Activated T-helper 1 cell treated with anti-CD3 and anti-CD28 coated beads, Interleukin-12 subunit alpha, Interleukin-12 subunit beta, Interleukin-2, Interleukin-4 antibody, amounts not matched to agents 30 ng/mL and 10 ng/mL and 1 ng/mL, durations not matched to agents 14 hours and 24 hours and 36 hours (primary cell): ENCODE data around the gene PDE4DIP. TPM values are rescaled to one million over a fixed set of nuclear protein-coding genes. Genes with fewer than 3 reads are reported as not detected.
"Not testable (repeated sequence)": the region's sequence is repeated elsewhere in the genome, so short reads cannot be mapped to it uniquely, and the experiment has no call there.

ENCODE experiments used
- DNase-seq: peaks from one replicate; pipeline ENCODE4 v3.0.0; 2021; ENCODE audit warnings: low spot score
- H3K27ac Mint-ChIP-seq: one replicate; pipeline ENCODE4 v1.8.0; 2021; ENCODE audit warnings: mild to moderate bottlenecking, mixed read lengths
- H3K27me3 Mint-ChIP-seq: one replicate; pipeline ENCODE4 v1.8.0; 2022; ENCODE audit warnings: mild to moderate bottlenecking, moderate library complexity, mixed read lengths; ENCODE audit not compliant: insufficient read depth
- H3K36me3 Mint-ChIP-seq: one replicate; pipeline ENCODE4 v1.8.0; 2021; ENCODE audit warnings: low read depth, mixed read lengths
- H3K4me1 Mint-ChIP-seq: one replicate; pipeline ENCODE4 v1.8.0; 2021; ENCODE audit warnings: low read depth, mixed read lengths
- H3K4me3 Mint-ChIP-seq: one replicate; pipeline ENCODE4 v1.8.0; 2021; ENCODE audit warnings: mild to moderate bottlenecking, moderate library complexity, mixed read lengths
- H3K9me3 Mint-ChIP-seq: one replicate; pipeline ENCODE4 v1.8.0; 2021; ENCODE audit warnings: mixed read lengths
- intact Hi-C: fragments of 100-400 bp; cut with micrococcal nuclease; formaldehyde crosslinking; loops from one replicate; pipeline ENCODE4 v1.15.1; 2024
- total RNA-seq: library from RNA; stranded (reverse); gene quantifications from 2 replicates; pipeline ENCODE4 v1.2.3, GENCODE V29; 2022

PDE4DIP gene
- total RNA-seq, 1 donor from 2014 or later: 24.2 TPM

DNA sequence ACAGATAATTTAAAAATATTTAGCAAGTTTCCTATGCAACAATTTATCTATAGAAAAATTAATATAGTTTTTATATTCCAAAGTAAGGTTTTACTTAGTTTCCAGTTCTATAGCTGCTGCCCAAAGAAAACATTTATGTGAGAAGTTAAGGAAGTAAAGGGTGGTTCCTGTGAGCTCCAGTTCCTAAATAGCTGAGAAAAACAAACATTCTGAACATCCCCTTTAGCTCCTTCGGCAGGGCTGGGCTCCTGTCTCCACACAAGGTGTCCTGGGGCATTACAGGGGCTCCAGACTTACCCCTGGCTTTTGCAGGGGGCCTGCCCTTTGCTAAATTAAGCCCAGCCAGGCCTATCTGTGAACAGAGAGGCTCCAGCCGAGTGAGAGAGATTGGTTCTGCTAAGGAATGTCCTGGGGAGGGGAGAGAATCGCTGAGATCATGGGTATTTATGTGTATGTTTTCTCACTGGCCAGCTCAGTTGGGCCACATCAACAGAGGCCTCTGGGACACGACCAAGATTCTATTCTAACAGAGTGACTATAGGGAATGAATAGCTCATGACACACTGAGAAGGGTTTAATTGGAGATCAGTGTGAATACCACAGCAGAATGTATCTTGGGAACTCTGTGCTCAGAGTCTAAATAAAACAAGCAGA lies 72.6 kb downstream of the PDE4DIP start:
- H3K27me3 Mint-ChIP-seq, H3K27ac Mint-ChIP-seq, DNase-seq, H3K4me3 Mint-ChIP-seq, H3K9me3 Mint-ChIP-seq, H3K36me3 Mint-ChIP-seq, intact Hi-C loops, H3K4me1 Mint-ChIP-seq: not testable (repeated sequence)

DNA sequence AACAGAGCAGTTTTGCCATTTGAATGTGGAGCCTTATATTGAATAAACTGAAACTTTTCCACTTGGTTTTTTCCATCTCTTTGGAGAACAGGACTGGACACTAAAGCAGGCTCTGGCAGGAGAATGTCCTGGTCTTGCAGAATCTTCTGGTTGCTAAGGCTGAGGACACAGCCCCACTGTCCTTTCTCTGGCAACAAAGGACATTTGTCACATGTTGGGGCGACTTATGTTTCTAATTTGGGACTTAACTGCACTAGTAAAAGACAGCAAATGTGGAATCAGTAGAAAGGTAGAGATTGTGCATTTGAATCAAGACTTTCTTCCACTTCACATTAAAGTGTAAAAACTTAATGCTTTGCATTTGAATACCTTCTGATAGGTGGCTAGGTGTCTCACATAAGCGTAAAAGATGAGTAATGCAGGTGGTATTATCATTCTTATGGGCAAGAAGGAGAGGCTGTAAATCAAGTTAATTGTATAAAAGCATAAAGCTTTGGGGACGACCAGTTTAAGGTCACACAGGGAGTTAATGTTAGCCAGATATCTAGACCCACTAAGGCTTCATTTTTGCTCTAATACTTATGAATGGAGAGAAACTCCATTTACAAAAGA lies 74.7 kb downstream of the PDE4DIP start:
- H3K36me3 Mint-ChIP-seq, H3K27ac Mint-ChIP-seq, H3K4me3 Mint-ChIP-seq, intact Hi-C loops, DNase-seq, H3K4me1 Mint-ChIP-seq, H3K27me3 Mint-ChIP-seq, H3K9me3 Mint-ChIP-seq: not testable (repeated sequence)

DNA sequence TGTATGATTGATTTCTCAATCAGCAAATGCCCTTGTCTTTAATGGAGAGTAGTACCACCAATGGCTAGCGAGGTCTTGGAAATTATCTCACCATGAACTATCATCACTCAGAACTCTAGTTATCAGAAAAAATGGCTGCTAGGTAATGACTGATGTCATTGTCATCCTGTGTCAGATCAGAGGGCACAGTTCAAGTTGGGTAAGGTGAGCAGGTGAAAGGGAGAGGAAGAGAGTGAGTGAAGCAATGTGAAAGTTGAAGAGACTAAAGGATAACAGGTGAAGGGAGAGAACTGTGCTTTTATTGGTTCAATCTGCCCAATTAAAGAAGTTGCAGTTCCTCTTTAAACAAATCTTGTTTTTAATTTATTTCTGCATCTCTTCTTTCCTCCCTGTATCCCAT lies 76.8 kb downstream of the PDE4DIP start:
- DNase-seq, H3K9me3 Mint-ChIP-seq, H3K27ac Mint-ChIP-seq, intact Hi-C loops, H3K4me1 Mint-ChIP-seq, H3K27me3 Mint-ChIP-seq, H3K36me3 Mint-ChIP-seq, H3K4me3 Mint-ChIP-seq: not testable (repeated sequence)

- DNase-seq, H3K36me3 Mint-ChIP-seq, H3K4me1 Mint-ChIP-seq, intact Hi-C loops, H3K4me3 Mint-ChIP-seq, H3K9me3 Mint-ChIP-seq, H3K27ac Mint-ChIP-seq, H3K27me3 Mint-ChIP-seq: not testable (repeated sequence)
Observed at GRCh38 chr1:148923798-148924197, 79.6 kb downstream of the PDE4DIP start.

DNA sequence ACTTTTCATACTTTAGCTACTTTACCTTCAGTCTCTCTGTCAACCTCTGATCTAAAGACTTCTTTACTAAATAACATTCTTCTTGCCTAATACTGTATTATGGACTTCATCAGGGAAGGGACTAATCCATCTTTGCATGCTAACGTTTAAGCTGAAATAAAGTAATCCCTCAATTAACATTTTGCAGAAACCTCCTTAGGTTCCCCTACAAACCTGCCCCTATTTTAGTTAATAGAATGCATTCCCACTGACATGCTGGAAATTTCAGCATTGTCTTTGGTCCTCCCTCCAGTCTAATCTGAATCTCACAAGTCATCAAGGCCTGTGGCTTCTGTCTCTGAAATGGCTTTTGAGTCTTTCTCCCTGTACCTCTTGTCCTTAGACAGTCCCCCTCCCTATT lies 83.4 kb downstream of the PDE4DIP start:
- not testable (repeated sequence) for H3K27ac Mint-ChIP-seq

GRCh38 chr1:148929253-148929652 lies 85.0 kb downstream of the PDE4DIP start:
- H3K36me3 Mint-ChIP-seq, DNase-seq, H3K27ac Mint-ChIP-seq, H3K4me1 Mint-ChIP-seq, intact Hi-C loops, H3K4me3 Mint-ChIP-seq, H3K9me3 Mint-ChIP-seq, H3K27me3 Mint-ChIP-seq: not testable (repeated sequence)

More for the DNA sequence above, 83.4 kb downstream of the PDE4DIP start:
- H3K4me1 Mint-ChIP-seq, H3K36me3 Mint-ChIP-seq, H3K9me3 Mint-ChIP-seq, DNase-seq, H3K27me3 Mint-ChIP-seq, H3K4me3 Mint-ChIP-seq, intact Hi-C loops: not testable (repeated sequence)

DNA sequence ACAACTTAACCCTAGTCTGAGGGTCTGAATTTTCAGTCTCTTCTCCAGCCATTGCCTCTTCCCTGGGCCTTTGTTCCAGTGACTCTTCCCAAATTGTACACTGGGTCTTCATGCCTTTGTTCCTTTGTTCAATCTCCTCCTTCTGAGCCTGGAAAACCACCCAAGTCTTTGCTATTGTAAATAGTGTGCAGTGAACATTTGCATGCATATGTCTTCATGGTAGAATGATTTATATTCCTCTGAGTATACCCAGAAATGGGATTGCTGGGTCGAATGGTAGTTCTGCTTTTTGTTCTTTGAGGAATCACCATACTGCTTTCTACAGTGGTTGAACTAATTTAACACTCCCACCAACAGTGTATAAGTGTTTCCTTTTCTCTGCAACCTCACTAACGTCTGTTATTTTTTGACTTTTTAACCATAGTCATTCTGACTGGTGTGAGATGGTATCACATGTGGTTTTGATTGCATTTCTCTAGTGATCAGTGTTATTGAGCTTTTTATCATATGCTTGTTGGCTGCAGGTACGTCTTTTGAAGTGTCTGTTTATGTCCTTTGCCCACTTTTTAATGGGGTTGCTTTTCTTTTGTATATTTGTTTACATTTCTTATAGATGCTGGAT lies 91.3 kb downstream of the PDE4DIP start:
- H3K27me3 Mint-ChIP-seq, H3K9me3 Mint-ChIP-seq, H3K4me3 Mint-ChIP-seq, DNase-seq, H3K36me3 Mint-ChIP-seq, intact Hi-C loops, H3K27ac Mint-ChIP-seq, H3K4me1 Mint-ChIP-seq: not testable (repeated sequence)

DNA sequence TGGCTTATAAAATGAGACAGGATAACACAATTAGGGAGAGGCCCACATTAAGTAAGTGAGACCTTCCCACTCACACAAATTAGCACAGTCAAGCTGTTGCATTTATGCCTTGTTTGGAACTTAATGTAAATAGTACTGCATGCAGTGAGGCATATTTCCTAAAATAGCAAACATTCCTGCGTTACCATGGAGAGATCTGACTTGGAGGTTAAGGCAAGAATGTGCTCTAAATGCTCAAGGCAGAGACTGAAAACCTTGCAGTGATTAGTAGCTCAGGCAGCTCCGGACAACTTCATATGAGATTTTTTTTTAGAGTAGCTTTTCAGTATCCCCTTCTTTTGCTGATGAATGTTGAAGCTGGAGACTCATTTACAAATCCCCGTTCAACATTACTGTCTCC lies 98.7 kb downstream of the PDE4DIP start:
- H3K27me3 Mint-ChIP-seq, H3K9me3 Mint-ChIP-seq, H3K27ac Mint-ChIP-seq, DNase-seq, H3K4me3 Mint-ChIP-seq, H3K36me3 Mint-ChIP-seq, intact Hi-C loops, H3K4me1 Mint-ChIP-seq: not testable (repeated sequence)

GRCh38 chr1:148945130-148945529 lies 100.9 kb downstream of the PDE4DIP start:
- H3K4me1 Mint-ChIP-seq, H3K36me3 Mint-ChIP-seq, H3K27me3 Mint-ChIP-seq, H3K27ac Mint-ChIP-seq, intact Hi-C loops, DNase-seq, H3K9me3 Mint-ChIP-seq, H3K4me3 Mint-ChIP-seq: not testable (repeated sequence)

- H3K4me3 Mint-ChIP-seq, H3K36me3 Mint-ChIP-seq, H3K27me3 Mint-ChIP-seq, H3K27ac Mint-ChIP-seq, H3K9me3 Mint-ChIP-seq, DNase-seq, H3K4me1 Mint-ChIP-seq, intact Hi-C loops: not testable (repeated sequence)
Observed at GRCh38 chr1:148948768-148949167, 104.5 kb downstream of the PDE4DIP start.

- H3K27me3 Mint-ChIP-seq, intact Hi-C loops, H3K9me3 Mint-ChIP-seq, H3K36me3 Mint-ChIP-seq: not testable (repeated sequence)
- peak; percentile 72 for DNase-seq
- H3K27ac Mint-ChIP-seq: peak overlapping the region; percentile 88
- H3K4me1 Mint-ChIP-seq: peaks cover 12% of the 10 kb centered on the region
- H3K4me3 Mint-ChIP-seq: peak overlapping the region; percentile 84
Observed at GRCh38 chr1:148951336-148952227, 107.4 kb downstream of the PDE4DIP start.

- intact Hi-C loops, H3K36me3 Mint-ChIP-seq, H3K27me3 Mint-ChIP-seq, H3K9me3 Mint-ChIP-seq: not testable (repeated sequence)
- peak overlapping the region; percentile 88 for H3K27ac Mint-ChIP-seq
- H3K4me1 Mint-ChIP-seq: peaks cover 12% of the 10 kb centered on the region
- peak overlapping the region; percentile 86 for H3K4me3 Mint-ChIP-seq
- DNase-seq: peak; percentile 71
Observed at GRCh38 chr1:148952253-148952937, 108.2 kb downstream of the PDE4DIP start.
